Fibroblast of pulmonary artery (primary cell): Measurements from ENCODE around the gene LBX2.
A peak's percentile ranks its signal among the peaks of the same experiment; 100 is the strongest.

Source experiments
- DNase-seq: peaks from one replicate; pipeline ENCODE4 v3.0.0-alpha.2; 2010; ENCODE audit warnings: low read depth
- H3K4me3 ChIP-seq: replicated peaks from 2 replicates; pipeline ENCODE4 v1.5.1; 2011; ENCODE audit warnings: low read depth, mild to moderate bottlenecking, control low read depth, low read length, moderate library complexity
- CTCF ChIP-seq: IDR thresholded peaks from 2 replicates; pipeline ENCODE4 v1.5.1; 2011; ENCODE audit warnings: mild to moderate bottlenecking, control low read depth, low read length, inconsistent platforms; ENCODE audit errors: missing control alignments

Gene LBX2

GRCh38 chr2:74525717-74526648 is 26.6 kb upstream of the LBX2 start, which contains the start of gene DQX1:
TSS of gene DQX1 (minus strand) at chr2:74526231. CDS start at chr2:74525729, 502 bp downstream.
- no peak within 1 kb of the TSS for H3K4me3 ChIP-seq
- TF ChIP-seq CTCF = no peak
- DNase-seq = no peak

GRCh38 chr2:74524955-74525716 is 25.7 kb upstream of the LBX2 start:
- no peak for TF ChIP-seq CTCF
- DNase-seq = no peak
- no peak overlapping the region for H3K4me3 ChIP-seq

GRCh38 chr2:74524005-74524404 is 24.6 kb upstream of the LBX2 start:
- no peak for TF ChIP-seq CTCF
- DNase-seq = no peak
- H3K4me3 ChIP-seq = no peak overlapping the region

- no peak for DNase-seq
- no peak overlapping the region for H3K4me3 ChIP-seq
- no peak for TF ChIP-seq CTCF
These were observed 23.1 kb upstream of the LBX2 start for GRCh38 chr2:74522516-74522915.

- no peak for DNase-seq
- no peak overlapping the region for H3K4me3 ChIP-seq
- no peak for TF ChIP-seq CTCF
These were observed 17.2 kb upstream of the LBX2 start for GRCh38 chr2:74516650-74517049.

- TF ChIP-seq CTCF = no peak
- no peak overlapping the region for H3K4me3 ChIP-seq
- peak; percentile 47 for DNase-seq
These were observed 16.7 kb upstream of the LBX2 start for GRCh38 chr2:74515981-74516633.
